ENCODE measurements around the gene ANXA10.

GRCh38 chr4:168051526-168051925, 40.8 kb upstream of the ANXA10 start:
- TF ChIP-seq, protein P1, sequence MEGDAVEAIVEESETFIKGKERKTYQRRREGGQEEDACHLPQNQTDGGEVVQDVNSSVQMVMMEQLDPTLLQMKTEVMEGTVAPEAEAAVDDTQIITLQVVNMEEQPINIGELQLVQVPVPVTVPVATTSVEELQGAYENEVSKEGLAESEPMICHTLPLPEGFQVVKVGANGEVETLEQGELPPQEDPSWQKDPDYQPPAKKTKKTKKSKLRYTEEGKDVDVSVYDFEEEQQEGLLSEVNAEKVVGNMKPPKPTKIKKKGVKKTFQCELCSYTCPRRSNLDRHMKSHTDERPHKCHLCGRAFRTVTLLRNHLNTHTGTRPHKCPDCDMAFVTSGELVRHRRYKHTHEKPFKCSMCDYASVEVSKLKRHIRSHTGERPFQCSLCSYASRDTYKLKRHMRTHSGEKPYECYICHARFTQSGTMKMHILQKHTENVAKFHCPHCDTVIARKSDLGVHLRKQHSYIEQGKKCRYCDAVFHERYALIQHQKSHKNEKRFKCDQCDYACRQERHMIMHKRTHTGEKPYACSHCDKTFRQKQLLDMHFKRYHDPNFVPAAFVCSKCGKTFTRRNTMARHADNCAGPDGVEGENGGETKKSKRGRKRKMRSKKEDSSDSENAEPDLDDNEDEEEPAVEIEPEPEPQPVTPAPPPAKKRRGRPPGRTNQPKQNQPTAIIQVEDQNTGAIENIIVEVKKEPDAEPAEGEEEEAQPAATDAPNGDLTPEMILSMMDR (conservative IDR thresholded peaks at IDR 0.05; ENCODE audit: low read length): no peak
- TF ChIP-seq EZH2phosphoT487 (IDR thresholded peaks at IDR 0.05; ENCODE audit: borderline replicate concordance): no peak

All from Loucy (cell line).